Gastrocnemius medialis (tissue), 4 donors: Measurements from ENCODE around the gene EXTL2.

ENCODE experiments used
- POLR2A ChIP-seq, 2 donors: fragments of 450-650 bp; IDR thresholded peaks; one replicate each; pipeline ENCODE4 v1.6.1; 2017; ENCODE audit warnings: antibody characterized with exemption in 2 of 2, mild to moderate bottlenecking in 2 of 2, moderate library complexity in 2 of 2
- TF ChIP-seq, protein P1 (sequence below), 5 experiments: fragments of 450-650 bp in 3 of 5; fragments of 200-600 bp in 2 of 5; sonication (generic) in 2 of 5; IDR thresholded peaks in 4 of 5; conservative IDR thresholded peaks in 1 of 5; 1 replicate in 4 of 5; 2 replicates in 1 of 5; pipeline ENCODE4 v1.5.1; 2016 to 2019; ENCODE audit warnings: antibody characterized with exemption in 5 of 5, mild to moderate bottlenecking in 3 of 5, moderate library complexity in 3 of 5

DNA sequence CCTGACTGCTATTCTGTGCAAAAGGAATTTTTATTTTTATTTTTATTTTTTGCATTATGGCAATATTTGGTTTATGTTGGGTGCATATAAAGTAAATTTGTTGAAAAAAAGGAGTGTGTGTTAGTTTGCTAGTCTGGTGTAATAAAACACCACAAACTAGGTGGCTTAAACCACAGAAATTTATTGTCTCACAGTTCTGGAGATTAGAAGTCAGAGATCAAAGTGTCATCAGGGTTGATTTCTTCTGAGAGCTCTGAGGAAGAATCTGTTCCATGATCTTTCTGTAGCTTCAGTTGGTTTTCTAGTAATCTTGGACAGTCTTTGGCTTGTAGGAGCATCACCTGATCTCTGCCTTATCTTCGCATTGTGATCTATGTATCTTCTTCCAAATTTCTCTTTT, 7.7 kb upstream of the EXTL2 start:
- TF ChIP-seq POLR2A (IDR thresholded peaks at IDR 0.05) = no peak
- TF ChIP-seq, protein P1, sequence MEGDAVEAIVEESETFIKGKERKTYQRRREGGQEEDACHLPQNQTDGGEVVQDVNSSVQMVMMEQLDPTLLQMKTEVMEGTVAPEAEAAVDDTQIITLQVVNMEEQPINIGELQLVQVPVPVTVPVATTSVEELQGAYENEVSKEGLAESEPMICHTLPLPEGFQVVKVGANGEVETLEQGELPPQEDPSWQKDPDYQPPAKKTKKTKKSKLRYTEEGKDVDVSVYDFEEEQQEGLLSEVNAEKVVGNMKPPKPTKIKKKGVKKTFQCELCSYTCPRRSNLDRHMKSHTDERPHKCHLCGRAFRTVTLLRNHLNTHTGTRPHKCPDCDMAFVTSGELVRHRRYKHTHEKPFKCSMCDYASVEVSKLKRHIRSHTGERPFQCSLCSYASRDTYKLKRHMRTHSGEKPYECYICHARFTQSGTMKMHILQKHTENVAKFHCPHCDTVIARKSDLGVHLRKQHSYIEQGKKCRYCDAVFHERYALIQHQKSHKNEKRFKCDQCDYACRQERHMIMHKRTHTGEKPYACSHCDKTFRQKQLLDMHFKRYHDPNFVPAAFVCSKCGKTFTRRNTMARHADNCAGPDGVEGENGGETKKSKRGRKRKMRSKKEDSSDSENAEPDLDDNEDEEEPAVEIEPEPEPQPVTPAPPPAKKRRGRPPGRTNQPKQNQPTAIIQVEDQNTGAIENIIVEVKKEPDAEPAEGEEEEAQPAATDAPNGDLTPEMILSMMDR (IDR thresholded peaks at IDR 0.05 in 4 of 5, conservative IDR thresholded peaks at IDR 0.05 in 1 of 5) = no peak
